Astrocyte of the spinal cord (primary cell): ENCODE results near the gene ANKRD60.

Experiments
- DNase-seq: peaks from one replicate; pipeline ENCODE4 v3.0.0; 2011; ENCODE audit warnings: low read depth, low spot score
- H3K4me3 ChIP-seq: 2 replicates; pipeline ENCODE4 v1.5.1; 2011; ENCODE audit warnings: low read depth, mild to moderate bottlenecking, low read length, moderate library complexity
- in situ Hi-C: cut with HindIII; loops from 2 replicates; pipeline ENCODE4 v1.10.0; 2017; ENCODE audit warnings: low sequenced_read_pairs
- TF ChIP-seq, protein P1 (sequence below): IDR thresholded peaks from 2 replicates; pipeline ENCODE4 v1.5.1; 2012; ENCODE audit warnings: low read depth, mild to moderate bottlenecking, low read length, inconsistent platforms

ANKRD60 gene

DNA sequence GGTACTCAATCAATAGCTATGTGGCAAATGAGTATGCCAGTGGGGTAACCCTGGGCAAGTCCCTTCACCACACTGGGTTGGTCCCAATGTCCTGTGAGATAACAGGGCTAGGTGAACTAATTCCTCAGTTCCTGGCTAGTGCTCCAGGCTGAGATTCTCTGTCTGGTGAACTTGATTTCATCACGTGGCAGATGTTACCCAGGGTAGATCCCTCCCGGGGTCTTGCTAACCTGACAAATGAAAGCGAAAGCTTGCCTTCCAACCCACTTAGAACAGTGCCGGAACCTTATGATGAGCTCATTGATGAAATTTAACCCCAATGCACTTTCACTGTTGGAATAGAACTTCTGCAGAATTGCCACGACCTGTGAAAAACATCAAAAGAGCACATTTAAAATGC is 6.6 kb upstream of the ANKRD60 start:
- no peak overlapping the region for H3K4me3 ChIP-seq
- in situ Hi-C loops = loop anchor here (25.0 kb wide), 2 partner anchors 427 to 602 kb away; partner anchors contain the start of gene STX16
- TF ChIP-seq, protein P1, sequence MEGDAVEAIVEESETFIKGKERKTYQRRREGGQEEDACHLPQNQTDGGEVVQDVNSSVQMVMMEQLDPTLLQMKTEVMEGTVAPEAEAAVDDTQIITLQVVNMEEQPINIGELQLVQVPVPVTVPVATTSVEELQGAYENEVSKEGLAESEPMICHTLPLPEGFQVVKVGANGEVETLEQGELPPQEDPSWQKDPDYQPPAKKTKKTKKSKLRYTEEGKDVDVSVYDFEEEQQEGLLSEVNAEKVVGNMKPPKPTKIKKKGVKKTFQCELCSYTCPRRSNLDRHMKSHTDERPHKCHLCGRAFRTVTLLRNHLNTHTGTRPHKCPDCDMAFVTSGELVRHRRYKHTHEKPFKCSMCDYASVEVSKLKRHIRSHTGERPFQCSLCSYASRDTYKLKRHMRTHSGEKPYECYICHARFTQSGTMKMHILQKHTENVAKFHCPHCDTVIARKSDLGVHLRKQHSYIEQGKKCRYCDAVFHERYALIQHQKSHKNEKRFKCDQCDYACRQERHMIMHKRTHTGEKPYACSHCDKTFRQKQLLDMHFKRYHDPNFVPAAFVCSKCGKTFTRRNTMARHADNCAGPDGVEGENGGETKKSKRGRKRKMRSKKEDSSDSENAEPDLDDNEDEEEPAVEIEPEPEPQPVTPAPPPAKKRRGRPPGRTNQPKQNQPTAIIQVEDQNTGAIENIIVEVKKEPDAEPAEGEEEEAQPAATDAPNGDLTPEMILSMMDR = no peak
- DNase-seq = no peak

DNA sequence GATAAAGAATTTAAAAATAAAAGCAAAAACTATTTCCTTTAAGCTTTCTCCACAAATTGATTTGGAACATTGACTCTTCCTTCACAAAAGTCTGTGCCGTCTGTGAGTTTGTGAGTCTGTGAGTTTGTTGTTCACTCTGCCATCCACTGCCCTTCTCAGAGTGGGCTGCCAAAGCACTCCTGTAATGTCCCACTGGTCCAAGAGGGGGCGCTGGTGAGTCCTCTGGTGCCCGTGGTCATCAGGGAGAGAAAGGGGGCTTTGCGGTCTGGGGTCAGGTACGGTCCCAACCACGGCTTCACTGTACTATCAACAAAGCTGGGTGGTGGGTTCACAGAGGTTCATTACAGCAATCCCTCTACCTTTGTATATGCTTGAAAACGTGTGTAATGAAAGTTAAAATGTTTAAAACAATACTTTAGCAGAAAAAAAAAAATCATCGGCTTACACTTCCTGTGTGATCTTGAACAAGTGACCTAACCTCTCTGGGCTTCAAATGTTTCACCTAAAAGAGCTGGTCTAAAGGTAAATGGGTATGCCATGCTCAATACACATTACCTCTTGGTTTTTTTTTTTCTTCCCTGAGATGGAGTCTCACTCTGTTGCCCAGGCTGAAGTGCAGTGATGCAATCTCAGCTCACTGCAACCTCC is 5.6 kb upstream of the ANKRD60 start:
- TF ChIP-seq, protein P1 = peak; percentile 86
- in situ Hi-C loops = loop anchor here (25.0 kb wide), 2 partner anchors 428 to 603 kb away; partner anchors contain the start of gene STX16
- H3K4me3 ChIP-seq = no peak overlapping the region
- DNase-seq = no peak

DNA sequence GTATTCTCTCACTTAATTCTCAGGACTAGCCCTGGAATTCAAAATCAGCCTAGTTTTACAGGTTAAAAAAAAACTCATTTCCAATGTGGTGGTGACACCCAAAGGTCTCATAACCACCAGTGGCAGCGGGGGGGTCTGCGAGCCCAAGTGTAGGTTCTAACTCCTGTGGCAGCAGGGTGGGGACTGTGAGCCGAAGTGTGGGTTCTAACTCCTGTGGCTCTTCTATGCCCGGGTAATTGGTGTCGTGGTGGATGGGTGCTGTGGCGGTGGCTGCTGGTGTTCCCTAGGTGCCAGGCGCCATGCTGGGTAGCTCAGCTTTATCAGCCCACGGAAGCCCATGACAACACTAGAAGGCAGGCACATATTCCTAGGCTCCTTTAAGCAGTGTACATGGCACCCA is 4.9 kb upstream of the ANKRD60 start:
- DNase-seq = no peak
- in situ Hi-C loops = loop anchor here (25.0 kb wide), 2 partner anchors 429 to 604 kb away; partner anchors contain the start of gene STX16
- TF ChIP-seq, protein P1 = no peak
- no peak overlapping the region for H3K4me3 ChIP-seq

DNA sequence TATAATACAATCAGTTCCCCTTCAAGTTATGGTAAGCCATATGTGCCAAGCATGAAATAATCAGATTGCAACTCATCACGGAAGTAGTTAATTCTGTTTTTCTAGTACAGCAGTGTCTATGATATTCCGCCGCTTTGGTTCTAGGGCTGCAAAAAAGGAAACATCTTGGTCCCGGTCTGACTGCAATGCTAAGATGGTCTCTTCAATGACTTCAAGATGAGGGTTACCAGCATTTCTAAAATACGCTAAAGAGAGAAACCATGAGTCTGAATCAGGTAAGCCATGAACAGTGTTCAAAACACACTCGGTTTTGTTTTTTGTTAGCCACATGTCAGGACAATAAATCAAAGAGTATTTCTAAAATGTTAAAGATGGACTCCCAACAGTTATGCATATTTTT is 3.2 kb upstream of the ANKRD60 start:
- TF ChIP-seq, protein P1 = no peak
- H3K4me3 ChIP-seq = no peak overlapping the region
- in situ Hi-C loops = loop anchor here (25.0 kb wide), 2 partner anchors 431 to 606 kb away; partner anchors contain the start of gene STX16
- DNase-seq = no peak

DNA sequence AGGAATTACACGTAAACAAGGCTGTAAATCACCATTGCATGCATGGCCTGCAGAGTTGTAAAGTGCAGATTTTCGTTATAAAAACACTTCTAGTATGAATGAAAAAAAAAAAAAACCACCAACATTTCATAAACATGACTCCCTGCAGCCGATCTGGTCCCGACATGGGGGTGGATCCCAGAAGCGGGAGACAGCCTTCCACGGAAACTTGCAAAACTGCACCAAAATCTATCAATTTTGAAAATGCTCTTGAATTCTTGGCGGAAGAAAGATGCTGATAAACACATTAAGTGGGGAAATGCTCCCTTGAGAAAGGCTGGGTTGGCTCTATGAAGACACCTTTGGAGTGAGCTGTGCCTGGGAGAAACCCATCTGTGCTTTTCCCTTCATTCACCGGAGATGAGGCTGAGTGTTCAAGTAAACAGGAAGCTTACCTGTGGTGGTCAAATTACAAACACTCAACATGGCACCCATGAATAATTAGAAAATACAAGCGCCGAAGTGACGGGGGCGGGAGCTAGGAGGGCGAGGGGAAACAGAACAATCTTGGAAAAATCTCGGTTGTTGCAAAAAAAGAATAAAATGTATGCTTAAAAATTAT is 845 bp upstream of the ANKRD60 start:
- TF ChIP-seq, protein P1 = no peak
- peak overlapping the region; percentile 43 for H3K4me3 ChIP-seq
- DNase-seq = no peak

DNA sequence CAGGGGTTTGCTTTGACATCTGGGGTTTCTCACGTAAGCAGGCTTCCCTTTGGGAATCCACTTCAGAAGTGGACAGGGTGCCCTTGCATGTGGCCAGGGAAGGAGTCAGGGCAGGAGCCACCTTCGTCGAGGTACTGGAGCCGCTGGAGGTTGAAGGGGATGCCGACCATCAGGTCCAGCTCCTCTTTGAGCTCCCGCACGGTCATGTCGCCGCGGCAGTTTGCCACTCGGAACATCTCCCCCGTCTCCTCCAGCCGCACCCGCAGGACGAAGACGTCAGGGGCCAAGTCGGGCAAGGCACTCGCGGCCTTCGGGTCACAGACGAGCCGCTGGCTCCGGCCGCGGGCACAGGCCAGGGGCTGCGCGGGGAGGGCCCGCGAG is 360 bp downstream of the ANKRD60 start:
- DNase-seq = no peak
- peak overlapping the region; percentile 31 for H3K4me3 ChIP-seq
- in situ Hi-C loops = loop anchor here (25.0 kb wide), 2 partner anchors 434 to 609 kb away; partner anchors contain the start of gene STX16
- TF ChIP-seq, protein P1 = no peak

More for the DNA sequence above, 845 bp upstream of the ANKRD60 start:
- in situ Hi-C loops = loop anchor here (25.0 kb wide), 2 partner anchors 433 to 608 kb away; partner anchors contain the start of gene STX16
